ENCODE results near the gene OPCML. TPM values are rescaled to one million over a fixed set of nuclear protein-coding genes. Genes with fewer than 3 reads are reported as not detected.

OPCML gene
- total RNA-seq, 1 experiment from 2014 or later = 0.13 TPM

GRCh38 chr11:133302056-133302455 is 230.2 kb downstream of the OPCML start:
- H3K36me3 ChIP-seq (ENCODE audit: insufficient read depth, low read length, poor library complexity, severe bottlenecking) = no peaks in the 10 kb centered on the region
- intact Hi-C loops (cut with micrococcal nuclease; ENCODE audit: unreplicated experiment) = no loop called here
- H3K9me3 ChIP-seq (ENCODE audit: low read depth, low read length, poor library complexity, severe bottlenecking) = peaks cover 29% of the 10 kb centered on the region
- ChIA-PET CTCF (no interaction called here), POLR2A (ENCODE audit: low non-redundant PET) (no interaction called here)
- H3K4me3 ChIP-seq (ENCODE audit: low read depth, low read length, poor library complexity, severe bottlenecking) = no peak overlapping the region
- no TSS peak for BruUV-seq (replicated peaks)
- no peak overlapping the region for H3K27ac ChIP-seq (ENCODE audit: low read depth, low read length, poor library complexity, severe bottlenecking)
- no peaks in the 10 kb centered on the region for H3K4me1 ChIP-seq (ENCODE audit: insufficient read depth, low read length, poor library complexity, severe bottlenecking)
- no peak for TF ChIP-seq CTCF (conservative IDR thresholded peaks at IDR 0.05; ENCODE audit: low read depth, low read length)
- DNase-seq (ENCODE audit: low spot score) = no peak
- no peaks in the 10 kb centered on the region for H3K27me3 ChIP-seq (replicated peaks; ENCODE audit: insufficient read depth, low read depth, low read length, poor library complexity)

- CTCF ChIA-PET = no interaction called here
Observed at GRCh38 chr11:133300666-133301065, 231.6 kb downstream of the OPCML start.

GRCh38 chr11:133291780-133292179 is 240.5 kb downstream of the OPCML start:
- Histone ChIP-seq H3K27me3 (replicated peaks; ENCODE audit: insufficient read depth, low read depth, low read length, poor library complexity) (no peaks in the 10 kb centered on the region), H3K4me1 (ENCODE audit: insufficient read depth, low read length, poor library complexity, severe bottlenecking) (no peaks in the 10 kb centered on the region), H3K27ac (ENCODE audit: low read depth, low read length, poor library complexity, severe bottlenecking) (no peak overlapping the region), H3K4me3 (ENCODE audit: low read depth, low read length, poor library complexity, severe bottlenecking) (no peak overlapping the region), H3K36me3 (ENCODE audit: insufficient read depth, low read length, poor library complexity, severe bottlenecking) (no peaks in the 10 kb centered on the region), H3K9me3 (ENCODE audit: low read depth, low read length, poor library complexity, severe bottlenecking) (peaks cover 9% of the 10 kb centered on the region)
- ChIA-PET POLR2A (ENCODE audit: low non-redundant PET) (no interaction called here), CTCF (no interaction called here)
- no peak for DNase-seq (ENCODE audit: low spot score)
- TF ChIP-seq EZH2 (IDR thresholded peaks at IDR 0.05; ENCODE audit: borderline replicate concordance, low read depth, low read length, poor library complexity, severe bottlenecking) (no peak), CTCF (conservative IDR thresholded peaks at IDR 0.05; ENCODE audit: low read depth, low read length) (no peak)
- intact Hi-C loops (cut with micrococcal nuclease; ENCODE audit: unreplicated experiment) = no loop called here
- BruUV-seq (replicated peaks) = no TSS peak

More at GRCh38 chr11:133300666-133301065, 231.6 kb downstream of the OPCML start:
- Histone ChIP-seq H3K27ac (ENCODE audit: low read depth, low read length, poor library complexity, severe bottlenecking) (no peak overlapping the region), H3K4me1 (ENCODE audit: insufficient read depth, low read length, poor library complexity, severe bottlenecking) (no peaks in the 10 kb centered on the region), H3K27me3 (replicated peaks; ENCODE audit: insufficient read depth, low read depth, low read length, poor library complexity) (no peaks in the 10 kb centered on the region), H3K4me3 (ENCODE audit: low read depth, low read length, poor library complexity, severe bottlenecking) (no peak overlapping the region), H3K36me3 (ENCODE audit: insufficient read depth, low read length, poor library complexity, severe bottlenecking) (no peaks in the 10 kb centered on the region), H3K9me3 (ENCODE audit: low read depth, low read length, poor library complexity, severe bottlenecking) (peaks cover 33% of the 10 kb centered on the region)
- TF ChIP-seq EZH2 (IDR thresholded peaks at IDR 0.05; ENCODE audit: borderline replicate concordance, low read depth, low read length, poor library complexity, severe bottlenecking) = no peak
- no peak for TF ChIP-seq CTCF (conservative IDR thresholded peaks at IDR 0.05; ENCODE audit: low read depth, low read length)
- no TSS peak for BruUV-seq (replicated peaks)
- POLR2A ChIA-PET (ENCODE audit: low non-redundant PET) = no interaction called here
- intact Hi-C loops (cut with micrococcal nuclease; ENCODE audit: unreplicated experiment) = no loop called here
- no peak for DNase-seq (ENCODE audit: low spot score)

All from A673 (cell line).